ENCODE results near the gene CDKN3.

Gene CDKN3

GRCh38 chr14:54396493-54397335 lies at the start of gene CDKN3:
Gene CDKN3, plus strand, starts transcription at chr14:54397007. Its CDS starts 62 bp downstream, at chr14:54397069.
- DNase-seq (ENCODE audit: low spot score): peak; percentile 92
- FAIRE-seq: peak; percentile 76

GRCh38 chr14:54347044-54347443 lies 49.8 kb upstream of the CDKN3 start:
- FAIRE-seq: no peak
- no peak for DNase-seq (ENCODE audit: low spot score)

- DNase-seq (ENCODE audit: low spot score) (peak; percentile 19), FAIRE-seq (no peak)
Measured at GRCh38 chr14:54348001-54348611, 48.7 kb upstream of the CDKN3 start.

GRCh38 chr14:54348923-54349620 lies 47.7 kb upstream of the CDKN3 start:
- DNase-seq (ENCODE audit: low spot score): no peak
- no peak for FAIRE-seq

- FAIRE-seq: no peak
- no peak for DNase-seq (ENCODE audit: low spot score)
Measured at GRCh38 chr14:54349713-54350112, 47.1 kb upstream of the CDKN3 start.

GRCh38 chr14:54350203-54350602 lies 46.6 kb upstream of the CDKN3 start:
- no peak for FAIRE-seq

GRCh38 chr14:54353266-54353665 lies 43.5 kb upstream of the CDKN3 start:
- DNase-seq (ENCODE audit: low spot score): no peak
- no peak for FAIRE-seq

More at GRCh38 chr14:54350203-54350602, 46.6 kb upstream of the CDKN3 start:
- DNase-seq (ENCODE audit: low spot score): no peak

GRCh38 chr14:54353694-54354093 lies 43.1 kb upstream of the CDKN3 start:
- no peak for FAIRE-seq
- DNase-seq (ENCODE audit: low spot score): no peak

- no peak for DNase-seq (ENCODE audit: low spot score)
- FAIRE-seq: no peak
Measured at GRCh38 chr14:54354096-54354495, 42.7 kb upstream of the CDKN3 start.

- DNase-seq (ENCODE audit: low spot score) (no peak), FAIRE-seq (no peak)
Measured at GRCh38 chr14:54354968-54355641, 41.7 kb upstream of the CDKN3 start.

- no peak for DNase-seq (ENCODE audit: low spot score)
- no peak for FAIRE-seq
Measured at GRCh38 chr14:54355698-54356097, 41.1 kb upstream of the CDKN3 start.

GRCh38 chr14:54356172-54356571 lies 40.6 kb upstream of the CDKN3 start:
- FAIRE-seq (no peak), DNase-seq (ENCODE audit: low spot score) (peak; percentile 5)

- FAIRE-seq (no peak), DNase-seq (ENCODE audit: low spot score) (no peak)
Measured at GRCh38 chr14:54360667-54361066, 36.1 kb upstream of the CDKN3 start.

- no peak for DNase-seq (ENCODE audit: low spot score)
- no peak for FAIRE-seq
Measured at GRCh38 chr14:54362089-54362504, 34.7 kb upstream of the CDKN3 start.

- DNase-seq (ENCODE audit: low spot score) (no peak), FAIRE-seq (no peak)
Measured at GRCh38 chr14:54362759-54363437, 33.9 kb upstream of the CDKN3 start.

- FAIRE-seq (no peak), DNase-seq (ENCODE audit: low spot score) (no peak)
Measured at GRCh38 chr14:54364555-54365415, 32.0 kb upstream of the CDKN3 start.

GRCh38 chr14:54366736-54367735 lies 29.8 kb upstream of the CDKN3 start:
- no peak for FAIRE-seq
- DNase-seq (ENCODE audit: low spot score): peak; percentile 33

GRCh38 chr14:54368291-54368690 lies 28.5 kb upstream of the CDKN3 start:
- FAIRE-seq (no peak), DNase-seq (ENCODE audit: low spot score) (no peak)

- no peak for FAIRE-seq
- DNase-seq (ENCODE audit: low spot score): no peak
Measured at GRCh38 chr14:54369343-54369742, 27.5 kb upstream of the CDKN3 start.
